HUES6 (cell line): Measurements from ENCODE around the gene KBTBD12.

Source experiments
- H3K27ac ChIP-seq: 2 replicates; pipeline ENCODE4 v1.7.0; 2013; ENCODE audit warnings: low read depth, mild to moderate bottlenecking, low read length, inconsistent platforms
- H3K27me3 ChIP-seq: 2 replicates; pipeline ENCODE4 v1.6.1; 2013; ENCODE audit warnings: low read length; ENCODE audit not compliant: control insufficient read depth, insufficient read depth
- H3K36me3 ChIP-seq: 2 replicates; pipeline ENCODE4 v1.6.1; 2013; ENCODE audit warnings: low read length; ENCODE audit not compliant: control insufficient read depth, insufficient read depth
- H3K4me1 ChIP-seq: 2 replicates; pipeline ENCODE4 v1.6.1; 2013; ENCODE audit warnings: low read length; ENCODE audit not compliant: control insufficient read depth, insufficient read depth
- H3K4me3 ChIP-seq: 2 replicates; pipeline ENCODE4 v1.5.1; 2013; ENCODE audit warnings: low read depth, low read length
- H3K9ac ChIP-seq: one replicate; pipeline ENCODE4 v1.6.1; 2013; ENCODE audit warnings: mild to moderate bottlenecking, low read length
- H3K9me3 ChIP-seq: 2 replicates; pipeline ENCODE4 v1.6.1; 2013; ENCODE audit warnings: low read depth, low read length; ENCODE audit not compliant: control insufficient read depth, insufficient read depth

The KBTBD12 gene

GRCh38 chr3:127923611-127924010 is 8.6 kb downstream of the KBTBD12 start:
- Histone ChIP-seq H3K9ac (no peak overlapping the region), H3K27me3 (no peaks in the 10 kb centered on the region), H3K27ac (no peak overlapping the region), H3K36me3 (no peaks in the 10 kb centered on the region), H3K9me3 (no peaks in the 10 kb centered on the region), H3K4me1 (no peaks in the 10 kb centered on the region), H3K4me3 (no peak overlapping the region)

- no peaks in the 10 kb centered on the region for H3K36me3 ChIP-seq
- no peak overlapping the region for H3K9ac ChIP-seq
- no peak overlapping the region for H3K27ac ChIP-seq
- no peaks in the 10 kb centered on the region for H3K4me1 ChIP-seq
- no peaks in the 10 kb centered on the region for H3K9me3 ChIP-seq
- no peaks in the 10 kb centered on the region for H3K27me3 ChIP-seq
- no peak overlapping the region for H3K4me3 ChIP-seq
These were observed 10.4 kb downstream of the KBTBD12 start for GRCh38 chr3:127925384-127925783.

GRCh38 chr3:127927829-127928604 is 13.0 kb downstream of the KBTBD12 start:
- Histone ChIP-seq H3K27me3 (no peaks in the 10 kb centered on the region), H3K4me3 (no peak overlapping the region), H3K4me1 (no peaks in the 10 kb centered on the region), H3K9ac (no peak overlapping the region), H3K27ac (no peak overlapping the region), H3K9me3 (no peaks in the 10 kb centered on the region), H3K36me3 (no peaks in the 10 kb centered on the region)

GRCh38 chr3:127929818-127930413 is 14.9 kb downstream of the KBTBD12 start:
- Histone ChIP-seq H3K4me3 (no peak overlapping the region), H3K9me3 (no peaks in the 10 kb centered on the region), H3K27me3 (no peaks in the 10 kb centered on the region), H3K27ac (no peak overlapping the region), H3K4me1 (no peaks in the 10 kb centered on the region), H3K9ac (no peak overlapping the region), H3K36me3 (no peaks in the 10 kb centered on the region)

- no peaks in the 10 kb centered on the region for H3K27me3 ChIP-seq
- no peak overlapping the region for H3K27ac ChIP-seq
- no peak overlapping the region for H3K4me3 ChIP-seq
- no peaks in the 10 kb centered on the region for H3K4me1 ChIP-seq
- no peak overlapping the region for H3K9ac ChIP-seq
- no peaks in the 10 kb centered on the region for H3K9me3 ChIP-seq
- no peaks in the 10 kb centered on the region for H3K36me3 ChIP-seq
These were observed 18.4 kb downstream of the KBTBD12 start for GRCh38 chr3:127933396-127933795.

- H3K36me3 ChIP-seq, result no peaks in the 10 kb centered on the region
- no peaks in the 10 kb centered on the region for H3K4me1 ChIP-seq
- peaks cover 3% of the 10 kb centered on the region; the same call in 1 of the 2 replicates for H3K9me3 ChIP-seq
- H3K27ac ChIP-seq, result no peak overlapping the region
- H3K27me3 ChIP-seq, result peaks cover 7% of the 10 kb centered on the region; the same call in 1 of the 2 replicates
- H3K4me3 ChIP-seq, result no peak overlapping the region
- H3K9ac ChIP-seq, result no peak overlapping the region
These were observed 23.8 kb downstream of the KBTBD12 start for GRCh38 chr3:127938800-127939199.

GRCh38 chr3:127940116-127940515 is 25.1 kb downstream of the KBTBD12 start:
- peaks cover 7% of the 10 kb centered on the region; the same call in 1 of the 2 replicates for H3K27me3 ChIP-seq
- no peaks in the 10 kb centered on the region for H3K36me3 ChIP-seq
- peaks cover 3% of the 10 kb centered on the region; the same call in 1 of the 2 replicates for H3K9me3 ChIP-seq
- no peak overlapping the region for H3K27ac ChIP-seq
- H3K4me3 ChIP-seq, result no peak overlapping the region
- H3K9ac ChIP-seq, result no peak overlapping the region
- H3K4me1 ChIP-seq, result no peaks in the 10 kb centered on the region

GRCh38 chr3:127942613-127943012 is 27.6 kb downstream of the KBTBD12 start:
- no peak overlapping the region for H3K9ac ChIP-seq
- H3K9me3 ChIP-seq, result peaks cover 3% of the 10 kb centered on the region; the same call in 1 of the 2 replicates

GRCh38 chr3:127948211-127948610 is 33.2 kb downstream of the KBTBD12 start:
- no peak overlapping the region for H3K4me3 ChIP-seq
- H3K9ac ChIP-seq, result no peak overlapping the region
- H3K9me3 ChIP-seq, result no peaks in the 10 kb centered on the region
- H3K27ac ChIP-seq, result no peak overlapping the region
- H3K4me1 ChIP-seq, result no peaks in the 10 kb centered on the region
- no peaks in the 10 kb centered on the region for H3K36me3 ChIP-seq
- peaks cover 2% of the 10 kb centered on the region; the same call in 1 of the 2 replicates for H3K27me3 ChIP-seq

More at GRCh38 chr3:127942613-127943012, 27.6 kb downstream of the KBTBD12 start:
- no peaks in the 10 kb centered on the region for H3K4me1 ChIP-seq
- no peaks in the 10 kb centered on the region for H3K36me3 ChIP-seq
- H3K27ac ChIP-seq, result no peak overlapping the region
- H3K27me3 ChIP-seq, result peaks cover 7% of the 10 kb centered on the region; the same call in 1 of the 2 replicates
- no peak overlapping the region for H3K4me3 ChIP-seq

GRCh38 chr3:127949446-127950055 is 34.5 kb downstream of the KBTBD12 start:
- Histone ChIP-seq H3K27ac (no peak overlapping the region), H3K4me3 (no peak overlapping the region), H3K27me3 (peaks cover 2% of the 10 kb centered on the region; the same call in 1 of the 2 replicates), H3K9me3 (no peaks in the 10 kb centered on the region), H3K9ac (no peak overlapping the region), H3K4me1 (no peaks in the 10 kb centered on the region), H3K36me3 (no peaks in the 10 kb centered on the region)

GRCh38 chr3:127951276-127951675 is 36.2 kb downstream of the KBTBD12 start:
- Histone ChIP-seq H3K36me3 (no peaks in the 10 kb centered on the region), H3K9me3 (no peaks in the 10 kb centered on the region), H3K4me3 (no peak overlapping the region), H3K27ac (no peak overlapping the region), H3K27me3 (peaks cover 2% of the 10 kb centered on the region; the same call in 1 of the 2 replicates), H3K4me1 (no peaks in the 10 kb centered on the region), H3K9ac (no peak overlapping the region)
